Measurements from ENCODE around the gene VIM.

DNA sequence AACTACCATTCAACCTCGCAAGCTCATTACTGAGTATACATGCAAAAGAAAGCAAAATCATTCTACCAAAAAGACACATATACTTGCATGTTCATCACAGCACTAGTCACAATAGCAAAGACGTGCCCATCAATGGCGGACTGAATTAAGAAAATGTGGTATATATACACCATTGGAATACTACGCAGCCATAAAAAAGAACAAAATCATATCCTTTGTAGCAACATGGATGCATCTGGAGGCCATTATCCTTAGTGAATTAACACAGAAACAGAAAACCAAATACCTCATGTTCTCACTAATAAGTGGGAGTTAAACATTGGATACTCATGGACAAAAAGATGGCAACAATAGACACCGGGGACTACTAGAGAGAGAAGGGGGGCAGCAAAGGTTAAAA lies 33.0 kb upstream of the VIM start:
- TF ChIP-seq, protein P1, sequence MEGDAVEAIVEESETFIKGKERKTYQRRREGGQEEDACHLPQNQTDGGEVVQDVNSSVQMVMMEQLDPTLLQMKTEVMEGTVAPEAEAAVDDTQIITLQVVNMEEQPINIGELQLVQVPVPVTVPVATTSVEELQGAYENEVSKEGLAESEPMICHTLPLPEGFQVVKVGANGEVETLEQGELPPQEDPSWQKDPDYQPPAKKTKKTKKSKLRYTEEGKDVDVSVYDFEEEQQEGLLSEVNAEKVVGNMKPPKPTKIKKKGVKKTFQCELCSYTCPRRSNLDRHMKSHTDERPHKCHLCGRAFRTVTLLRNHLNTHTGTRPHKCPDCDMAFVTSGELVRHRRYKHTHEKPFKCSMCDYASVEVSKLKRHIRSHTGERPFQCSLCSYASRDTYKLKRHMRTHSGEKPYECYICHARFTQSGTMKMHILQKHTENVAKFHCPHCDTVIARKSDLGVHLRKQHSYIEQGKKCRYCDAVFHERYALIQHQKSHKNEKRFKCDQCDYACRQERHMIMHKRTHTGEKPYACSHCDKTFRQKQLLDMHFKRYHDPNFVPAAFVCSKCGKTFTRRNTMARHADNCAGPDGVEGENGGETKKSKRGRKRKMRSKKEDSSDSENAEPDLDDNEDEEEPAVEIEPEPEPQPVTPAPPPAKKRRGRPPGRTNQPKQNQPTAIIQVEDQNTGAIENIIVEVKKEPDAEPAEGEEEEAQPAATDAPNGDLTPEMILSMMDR (IDR thresholded peaks at IDR 0.05): no peak
- TF ChIP-seq POLR2A (IDR thresholded peaks at IDR 0.05) (no peak), EP300 (IDR thresholded peaks at IDR 0.05) (no peak), POLR2AphosphoS5 (IDR thresholded peaks at IDR 0.05) (no peak)

Measured in upper lobe of left lung (tissue), 4 donors.